Uterus (tissue), 4 donors: ENCODE data around the gene RAB11A. TPM values are rescaled to one million over a fixed set of nuclear protein-coding genes. Genes with fewer than 3 reads are reported as not detected.
A peak's percentile ranks its signal among the peaks of the same experiment; 100 is the strongest.

Experiments
- DNase-seq, 2 donors: peaks; one replicate each; pipeline ENCODE4 v3.0.0-alpha.2; 2019 to 2020
- H3K27ac ChIP-seq, 2 donors: fragments of 200-600 bp; sonication (generic); 1 replicate in 1 of 2; 2 replicates in 1 of 2; pipeline ENCODE4 v1.5.1; 2016 to 2018
- H3K27me3 ChIP-seq, 2 donors: fragments of 200-600 bp; sonication (generic); one replicate each; pipeline ENCODE4 v1.5.1; 2018 to 2019; ENCODE audit warnings: control low read depth in 1 of 2
- H3K36me3 ChIP-seq, 2 donors: fragments of 200-600 bp; sonication (generic); one replicate each; pipeline ENCODE4 v1.5.1; 2019; ENCODE audit warnings: control low read depth in 1 of 2
- H3K4me1 ChIP-seq, 2 donors: fragments of 200-600 bp; sonication (generic); one replicate each; pipeline ENCODE4 v1.5.1; 2018 to 2019; ENCODE audit warnings: control low read depth in 1 of 2
- H3K4me3 ChIP-seq, 2 donors: fragments of 200-600 bp; sonication (generic); 1 replicate in 1 of 2; 2 replicates in 1 of 2; pipeline ENCODE4 v1.5.1; 2018 to 2019; ENCODE audit warnings: mild to moderate bottlenecking in 1 of 2
- H3K9me3 ChIP-seq, 2 donors: fragments of 200-600 bp; sonication (generic); one replicate each; pipeline ENCODE4 v1.5.1; 2019; ENCODE audit warnings: control low read depth in 1 of 2
- CTCF ChIP-seq, 4 experiments: fragments of 200-600 bp in 2 of 4; fragments of 450-650 bp in 2 of 4; sonication (generic) in 2 of 4; IDR thresholded peaks; one replicate each; pipeline ENCODE4 v1.5.1; 2016 to 2019; ENCODE audit warnings: antibody characterized with exemption in 4 of 4, mild to moderate bottlenecking in 2 of 4, moderate library complexity in 1 of 4
- POLR2A ChIP-seq, 2 donors: fragments of 450-650 bp; IDR thresholded peaks; one replicate each; pipeline ENCODE4 v1.6.1; 2016; ENCODE audit warnings: antibody characterized with exemption in 2 of 2, mild to moderate bottlenecking in 1 of 2, moderate library complexity in 1 of 2
- intact Hi-C: fragments of 100-400 bp; cut with DNase I; formaldehyde crosslinking; loops from one replicate; pipeline ENCODE4 v1.15.1; 2023; ENCODE audit warnings: low total_unique reads
- total RNA-seq, 4 donors: library from RNA; depleted of rRNA in 3 of 4; stranded (reverse); fragments of >200 nt in 3 of 4; gene quantifications; one replicate each; pipeline versions ENCODE4 v1.1.0 to v1.2.4, GENCODE V29; 2014 to 2023
- donor health status: DM: yes; HTN: yes; CAD: no.

RAB11A gene
- total RNA-seq, 4 donors from 2014 or later = 62.0 to 213 (median 151) TPM

DNA sequence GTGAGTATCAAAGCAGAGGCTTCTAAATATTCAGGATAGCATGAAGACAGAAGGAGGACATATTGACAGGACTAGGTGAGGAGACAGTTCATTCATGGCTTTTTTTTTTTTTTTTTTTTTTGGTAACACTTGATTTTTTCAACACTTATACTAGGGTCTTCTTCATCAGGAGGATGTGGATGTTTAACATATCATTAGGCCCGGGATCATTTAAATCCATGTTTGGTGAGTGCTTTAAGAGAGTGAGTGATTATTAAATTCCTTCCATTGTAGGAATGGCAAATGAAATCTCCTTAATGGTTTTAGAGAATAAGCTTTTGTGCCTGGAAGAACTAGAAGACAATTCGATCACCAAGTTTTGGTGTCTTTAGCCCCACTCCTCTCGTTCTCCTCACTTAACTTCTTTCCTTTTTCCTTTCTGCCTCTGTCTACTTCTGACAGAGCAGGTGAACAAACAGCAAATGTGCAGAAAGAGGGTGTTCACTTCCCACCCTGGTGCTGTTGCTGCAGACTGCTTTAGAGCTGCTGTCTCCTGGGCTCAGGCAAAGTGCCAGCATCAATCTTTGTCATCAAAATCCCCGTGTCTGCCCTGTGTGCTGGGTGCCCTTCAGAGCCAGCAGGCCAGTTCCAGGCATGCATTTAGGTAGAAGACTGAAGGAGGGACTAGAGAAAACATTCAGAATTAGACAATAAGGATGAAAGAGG lies 35.6 kb upstream of the RAB11A start:
- H3K9me3 ChIP-seq = no peaks in the 10 kb centered on the region
- H3K36me3 ChIP-seq = no peaks in the 10 kb centered on the region
- DNase-seq = no peak
- peaks cover 4 to 8% of the 10 kb centered on the region in 2 donors for H3K4me1 ChIP-seq
- intact Hi-C loops = no loop called here
- no peak for TF ChIP-seq CTCF (IDR thresholded peaks at IDR 0.05)
- no peak for TF ChIP-seq POLR2A (IDR thresholded peaks at IDR 0.05)
- no peak overlapping the region for H3K4me3 ChIP-seq
- H3K27ac ChIP-seq = peak overlapping the region; percentile 79 to 95
- H3K27me3 ChIP-seq = no peaks in the 10 kb centered on the region

DNA sequence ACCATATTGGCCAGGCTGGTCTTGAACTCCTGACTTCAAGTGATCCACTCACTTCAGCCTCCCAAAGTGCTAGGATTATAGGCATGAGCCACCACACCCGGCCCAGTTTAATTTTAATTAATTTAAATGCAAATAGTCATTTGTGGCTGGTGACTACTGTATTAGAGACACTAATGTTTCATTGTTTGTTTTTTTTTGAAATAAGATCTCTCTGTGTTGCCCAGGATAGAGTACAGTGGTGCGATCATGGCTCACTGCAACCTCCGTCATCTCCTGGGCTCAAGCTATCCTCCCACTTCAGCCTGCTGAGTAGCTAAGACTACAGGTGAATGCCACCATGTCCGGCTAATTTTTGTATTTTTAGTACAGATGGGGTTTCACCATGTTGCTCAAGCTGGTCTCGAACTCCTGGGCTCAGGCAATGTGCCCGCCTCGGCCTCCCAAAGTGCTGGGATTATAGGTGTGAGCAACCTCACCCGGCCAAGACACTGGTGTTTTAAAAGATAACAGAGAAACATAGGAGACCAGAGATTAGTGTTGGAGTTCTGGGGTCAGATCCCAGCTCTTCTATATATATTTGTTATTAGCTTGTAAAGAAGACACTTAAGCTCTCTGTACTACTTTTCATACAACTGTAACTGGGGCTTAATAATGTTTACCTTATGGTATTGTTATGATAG lies 34.5 kb upstream of the RAB11A start:
- H3K9me3 ChIP-seq = no peaks in the 10 kb centered on the region
- peaks cover 4 to 8% of the 10 kb centered on the region in 2 donors for H3K4me1 ChIP-seq
- H3K27me3 ChIP-seq = no peaks in the 10 kb centered on the region
- DNase-seq = no peak
- no peaks in the 10 kb centered on the region for H3K36me3 ChIP-seq
- no peak for TF ChIP-seq POLR2A (IDR thresholded peaks at IDR 0.05)
- intact Hi-C loops = no loop called here
- no peak overlapping the region for H3K4me3 ChIP-seq
- H3K27ac ChIP-seq = peak overlapping the region; percentile 38 to 39

DNA sequence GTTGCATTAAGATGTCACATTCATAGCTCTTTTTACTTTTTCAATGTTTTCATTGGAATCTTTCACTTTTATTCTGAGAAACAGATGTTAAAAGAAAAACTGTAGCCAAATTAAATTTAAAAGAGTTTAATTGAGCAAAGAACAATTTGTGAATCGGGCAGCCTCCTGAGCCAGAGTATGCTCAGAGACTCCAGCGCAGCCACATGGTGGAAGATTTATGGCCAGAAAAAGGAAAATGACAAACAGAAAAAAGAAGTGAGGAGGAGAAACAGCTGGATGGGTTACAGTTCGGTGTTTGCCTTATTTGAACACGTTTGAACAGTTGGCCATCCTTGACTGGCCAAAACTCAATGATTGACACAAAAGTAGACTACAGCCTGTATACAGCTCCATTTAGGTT lies 33.8 kb upstream of the RAB11A start:
- H3K27me3 ChIP-seq = no peaks in the 10 kb centered on the region
- H3K4me1 ChIP-seq = peaks cover 4 to 8% of the 10 kb centered on the region in 2 donors
- no peaks in the 10 kb centered on the region for H3K9me3 ChIP-seq
- peak overlapping the region; percentile 38 to 39 for H3K27ac ChIP-seq
- no peak for DNase-seq
- no peak overlapping the region for H3K4me3 ChIP-seq
- no peaks in the 10 kb centered on the region for H3K36me3 ChIP-seq
- TF ChIP-seq CTCF (IDR thresholded peaks at IDR 0.05) (no peak), POLR2A (IDR thresholded peaks at IDR 0.05) (no peak)
- intact Hi-C loops = no loop called here

GRCh38 chr15:65836665-65837064 lies 32.6 kb upstream of the RAB11A start:
- TF ChIP-seq CTCF (IDR thresholded peaks at IDR 0.05) (no peak), POLR2A (IDR thresholded peaks at IDR 0.05) (no peak)
- no peaks in the 10 kb centered on the region for H3K27me3 ChIP-seq
- intact Hi-C loops = no loop called here
- H3K36me3 ChIP-seq = no peaks in the 10 kb centered on the region
- no peaks in the 10 kb centered on the region for H3K9me3 ChIP-seq
- DNase-seq = no peak
- no peak overlapping the region for H3K4me3 ChIP-seq
- no peak overlapping the region for H3K27ac ChIP-seq
- H3K4me1 ChIP-seq = peaks cover 4 to 8% of the 10 kb centered on the region in 2 donors

DNA sequence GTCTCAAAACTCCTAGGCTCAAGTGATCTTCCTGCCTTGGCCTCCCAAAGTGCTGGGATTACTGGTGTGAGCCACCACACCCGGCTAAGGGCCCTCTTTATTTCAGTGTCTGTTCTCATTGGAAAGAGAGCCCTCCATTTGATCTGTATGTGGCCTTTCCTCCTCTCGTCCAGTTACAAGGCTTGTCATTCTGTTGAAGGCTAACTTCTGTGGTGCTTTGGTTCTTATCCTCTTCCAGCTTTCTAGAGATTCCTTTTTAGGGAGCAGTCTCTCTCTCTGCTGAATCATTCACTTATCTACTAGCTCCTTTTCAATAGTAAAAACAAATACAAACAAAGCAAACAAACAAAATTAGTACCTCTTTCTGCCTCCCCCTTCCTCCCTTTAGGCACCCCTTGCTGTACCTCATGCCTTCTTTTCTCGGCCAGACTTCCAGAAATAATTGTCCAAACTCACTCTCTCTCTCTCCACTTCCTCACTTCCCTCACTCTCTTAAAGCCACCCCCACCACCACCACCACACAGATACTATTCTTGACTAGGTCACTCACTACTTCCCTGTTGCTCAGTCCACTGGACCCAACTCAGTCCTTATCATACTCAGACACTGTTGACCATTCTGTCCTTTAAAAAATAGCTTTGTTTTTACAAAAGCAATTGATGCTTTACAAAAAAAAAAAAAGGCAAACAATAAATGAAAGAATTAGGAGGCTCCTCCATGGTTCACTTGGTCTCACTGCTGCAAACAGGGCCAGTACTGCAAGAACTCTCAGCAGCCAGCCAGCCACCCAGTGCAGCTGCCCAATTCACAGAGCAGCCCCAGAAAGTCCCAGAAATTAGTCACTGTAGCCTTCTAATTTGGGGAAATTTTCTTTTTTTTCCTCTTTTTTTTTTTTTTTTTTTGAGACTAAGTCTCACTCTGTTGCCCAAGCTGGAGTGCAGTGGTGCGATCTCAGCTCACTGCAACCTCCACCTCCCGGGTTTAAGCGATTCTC lies 31.7 kb upstream of the RAB11A start:
- TF ChIP-seq CTCF (IDR thresholded peaks at IDR 0.05) (no peak), POLR2A (IDR thresholded peaks at IDR 0.05) (no peak)
- no peaks in the 10 kb centered on the region for H3K9me3 ChIP-seq
- peaks cover 4% of the 10 kb centered on the region in 2 donors for H3K4me1 ChIP-seq
- H3K4me3 ChIP-seq = no peak overlapping the region
- no peaks in the 10 kb centered on the region for H3K36me3 ChIP-seq
- no peak for DNase-seq
- intact Hi-C loops = no loop called here
- H3K27ac ChIP-seq = no peak overlapping the region
- H3K27me3 ChIP-seq = no peaks in the 10 kb centered on the region
